DND-41 (cell line): Measurements from ENCODE around the gene SIRT7.
"Not testable (repeated sequence)": the region's sequence is repeated elsewhere in the genome, so short reads cannot be mapped to it uniquely, and the experiment has no call there.

Experiments used
- ATAC-seq: fragments of 200-7000 bp; cut with Tn5 transposase; 3 replicates; pipeline ENCODE4 v1.9.1; 2021; ENCODE audit warnings: low read depth; ENCODE audit not compliant: insufficient read depth
- DNase-seq: peaks from one replicate; pipeline ENCODE4 v3.0.0-alpha.2; 2020
- H2AFZ ChIP-seq: 2 replicates; pipeline ENCODE4 v1.6.0; 2012; ENCODE audit warnings: low read depth, low read length
- H3K27ac ChIP-seq: 2 replicates; pipeline ENCODE4 v1.5.1; 2012; ENCODE audit warnings: low read length, inconsistent platforms
- H3K27me3 ChIP-seq: fragments of 200-600 bp; sonication (generic); 2 replicates; pipeline ENCODE4 v1.6.0; 2012; ENCODE audit warnings: low read length, mild to moderate bottlenecking, inconsistent platforms; ENCODE audit not compliant: insufficient read depth, poor library complexity
- H3K36me3 ChIP-seq: 2 replicates; pipeline ENCODE4 v1.5.1; 2012; ENCODE audit warnings: low read length, inconsistent platforms; ENCODE audit not compliant: insufficient read depth
- H3K4me1 ChIP-seq: 2 replicates; pipeline ENCODE4 v1.5.1; 2012; ENCODE audit warnings: mild to moderate bottlenecking, low read length; ENCODE audit not compliant: insufficient read depth
- H3K4me2 ChIP-seq: 2 replicates; pipeline ENCODE4 v1.6.0; 2012; ENCODE audit warnings: mild to moderate bottlenecking, moderate library complexity, low read length, inconsistent platforms; ENCODE audit not compliant: insufficient read depth
- H3K4me3 ChIP-seq, 2 experiments: fragments of 200-600 bp in 1 of 2; shearing (Covaris generic) in 1 of 2; 2 replicates each; pipeline ENCODE4 v1.5.1; 2012 to 2016; ENCODE audit warnings: inconsistent platforms in 2 of 2, low read length in 2 of 2, mild to moderate bottlenecking in 2 of 2, low read depth in 1 of 2, moderate library complexity in 1 of 2
- H3K79me2 ChIP-seq: 2 replicates; pipeline ENCODE4 v1.6.0; 2012; ENCODE audit warnings: low read length, inconsistent platforms; ENCODE audit not compliant: insufficient read depth
- H3K9ac ChIP-seq: 2 replicates; pipeline ENCODE4 v1.6.0; 2012; ENCODE audit warnings: low read depth, mild to moderate bottlenecking, inconsistent platforms, low read length, moderate library complexity
- H3K9me3 ChIP-seq: 2 replicates; pipeline ENCODE4 v1.5.1; 2012; ENCODE audit warnings: low read length, moderate library complexity, mild to moderate bottlenecking, inconsistent platforms; ENCODE audit not compliant: insufficient read depth, severe bottlenecking
- H4K20me1 ChIP-seq: 2 replicates; pipeline ENCODE4 v1.6.0; 2012; ENCODE audit warnings: low read length; ENCODE audit not compliant: insufficient read depth
- CTCF ChIP-seq: IDR thresholded peaks from 2 replicates; pipeline ENCODE4 v1.5.1; 2012; ENCODE audit warnings: borderline replicate concordance, low read length, moderate library complexity, mild to moderate bottlenecking; ENCODE audit not compliant: poor library complexity, severe bottlenecking; ENCODE audit errors: extremely low read depth
- EZH2 ChIP-seq: IDR thresholded peaks from 3 replicates; pipeline ENCODE4 v1.6.1; 2012; ENCODE audit warnings: borderline replicate concordance, low read depth, mild to moderate bottlenecking, moderate library complexity, low read length, inconsistent platforms; ENCODE audit not compliant: severe bottlenecking

SIRT7 gene

DNA sequence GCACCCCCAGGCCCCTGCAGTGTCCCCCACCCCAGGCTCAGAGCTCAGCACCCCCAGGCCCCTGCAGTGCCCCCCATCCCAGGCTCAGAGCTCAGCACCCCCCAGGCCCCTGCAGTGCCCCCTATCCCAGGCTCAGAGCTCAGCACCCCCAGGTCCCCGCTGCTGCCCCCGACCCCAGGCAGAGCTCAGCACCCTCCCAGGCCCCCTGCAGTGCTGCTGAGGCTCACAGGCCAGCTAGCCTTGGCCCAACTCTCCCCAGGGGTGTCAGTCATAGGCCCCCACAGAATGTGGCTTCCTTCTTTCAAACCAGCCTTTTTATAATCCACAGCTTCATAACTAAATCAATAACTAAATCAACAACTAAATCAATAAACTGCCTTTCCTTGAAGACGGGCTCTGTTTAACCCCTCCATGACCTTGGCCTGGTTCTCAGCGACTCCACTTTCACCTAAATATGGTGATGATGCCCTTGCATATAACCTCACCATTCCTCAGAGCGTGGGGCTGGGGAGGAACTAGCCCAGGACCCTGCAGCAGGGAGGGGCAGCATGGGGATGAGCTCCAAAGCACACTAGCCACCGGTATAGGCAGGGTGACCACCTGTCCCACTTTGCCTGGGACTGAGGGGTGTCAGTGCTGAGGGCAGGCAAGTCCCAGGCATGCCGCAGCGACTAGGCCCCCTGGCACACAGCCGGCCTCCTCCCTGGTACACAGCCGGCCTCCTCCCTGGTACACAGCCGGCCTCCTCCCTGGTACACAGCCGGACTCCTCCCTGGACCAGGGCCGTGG lies 38.0 kb upstream of the SIRT7 start:
- no peak for DNase-seq
- ATAC-seq = no peak
- no peaks in the 10 kb centered on the region for H3K79me2 ChIP-seq
- H2AFZ ChIP-seq = no peak overlapping the region
- no peak overlapping the region for H3K4me3 ChIP-seq
- no peak overlapping the region for H3K9ac ChIP-seq
- peaks cover 18% of the 10 kb centered on the region for H3K27me3 ChIP-seq
- no peaks in the 10 kb centered on the region for H4K20me1 ChIP-seq
- no peaks in the 10 kb centered on the region for H3K9me3 ChIP-seq
- TF ChIP-seq EZH2 (no peak), CTCF (no peak)
- H3K36me3 ChIP-seq = no peaks in the 10 kb centered on the region
- H3K27ac ChIP-seq = no peak overlapping the region
- H3K4me1 ChIP-seq = peaks cover 15% of the 10 kb centered on the region
- no peak overlapping the region for H3K4me2 ChIP-seq

- no peaks in the 10 kb centered on the region for H3K36me3 ChIP-seq
- H3K27ac ChIP-seq = no peak overlapping the region
- TF ChIP-seq CTCF = no peak
- no peak for TF ChIP-seq EZH2
- H3K4me1 ChIP-seq = peaks cover 15% of the 10 kb centered on the region
- ATAC-seq (no peak), DNase-seq (no peak)
- no peak overlapping the region for H3K4me3 ChIP-seq
- no peaks in the 10 kb centered on the region for H3K79me2 ChIP-seq
- H3K9ac ChIP-seq = no peak overlapping the region
- no peaks in the 10 kb centered on the region for H3K9me3 ChIP-seq
- H3K4me2 ChIP-seq = no peak overlapping the region
- H2AFZ ChIP-seq = no peak overlapping the region
- no peaks in the 10 kb centered on the region for H4K20me1 ChIP-seq
- H3K27me3 ChIP-seq = peaks cover 15% of the 10 kb centered on the region
These were observed 37.2 kb upstream of the SIRT7 start for GRCh38 chr17:81955058-81955681.

GRCh38 chr17:81954131-81955057 lies 36.4 kb upstream of the SIRT7 start:
- Histone ChIP-seq H3K27ac (no peak overlapping the region), H3K9ac (no peak overlapping the region), H3K4me1 (peaks cover 9% of the 10 kb centered on the region), H3K4me2 (no peak overlapping the region), H3K27me3 (peaks cover 12% of the 10 kb centered on the region), H4K20me1 (no peaks in the 10 kb centered on the region), H2AFZ (no peak overlapping the region), H3K4me3 (no peak overlapping the region), H3K79me2 (no peaks in the 10 kb centered on the region), H3K36me3 (no peaks in the 10 kb centered on the region), H3K9me3 (no peaks in the 10 kb centered on the region)
- TF ChIP-seq CTCF (no peak), EZH2 (no peak)
- DNase-seq = no peak
- no peak for ATAC-seq

DNA sequence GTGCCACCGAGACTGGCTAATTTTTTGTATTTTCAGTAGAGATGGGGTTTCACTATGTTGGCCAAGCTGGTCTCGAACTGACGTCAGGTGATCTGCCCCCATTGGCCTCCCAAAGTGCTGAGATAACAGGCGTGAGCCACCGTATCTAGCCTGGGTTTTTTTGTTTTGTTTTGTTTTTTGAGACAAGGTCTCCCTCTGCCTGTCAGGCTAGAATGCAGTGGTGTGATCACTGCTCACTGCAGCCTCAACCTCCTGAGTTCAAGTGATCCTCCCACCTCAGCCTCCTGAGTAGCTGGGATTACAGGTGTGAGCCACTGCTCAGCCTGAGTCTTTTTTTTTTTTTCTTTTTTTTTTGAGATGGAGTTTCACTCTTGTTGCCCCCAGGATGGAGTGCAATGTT lies 35.5 kb upstream of the SIRT7 start:
- ATAC-seq, H3K4me2 ChIP-seq, H3K27me3 ChIP-seq, H3K4me1 ChIP-seq, H3K36me3 ChIP-seq, H3K9ac ChIP-seq, DNase-seq, H3K9me3 ChIP-seq, H3K4me3 ChIP-seq, H2AFZ ChIP-seq, H4K20me1 ChIP-seq, H3K27ac ChIP-seq, H3K79me2 ChIP-seq: not testable (repeated sequence)
